WTC11 (cell line): ENCODE data around the gene RPEL1. TPM values are rescaled to one million over a fixed set of nuclear protein-coding genes. Genes with fewer than 3 reads are reported as not detected.
A peak's percentile ranks its signal among the peaks of the same experiment; 100 is the strongest.
"Not testable (repeated sequence)": the region's sequence is repeated elsewhere in the genome, so short reads cannot be mapped to it uniquely, and the experiment has no call there.

Experiments
- ATAC-seq: fragments of 200-7000 bp; cut with Tn5 transposase; 2 replicates; pipeline ENCODE4 v1.10.0; 2021; ENCODE audit warnings: mild to moderate bottlenecking, moderate library complexity
- CTCF ChIA-PET: fragments of 300-600 bp; sonication (Branson Sonifier 250); formaldehyde crosslinking; loops from one replicate; lab custom pipeline; 2021; ENCODE audit warnings: antibody characterized with exemption; lab: Charles Lee
- POLR2A ChIA-PET: fragments of 350-600 bp; sonication (Branson Sonifier 250); formaldehyde crosslinking; loops from one replicate; lab custom pipeline; 2021; ENCODE audit warnings: antibody characterized with exemption; lab: Charles Lee
- DNase-seq: peaks from one replicate; pipeline ENCODE4 v3.0.0; 2021; ENCODE audit warnings: low spot score
- H3K27ac Mint-ChIP-seq: 2 replicates; pipeline ENCODE4 v1.8.0; 2021; ENCODE audit warnings: mixed read lengths
- H3K27me3 Mint-ChIP-seq: 2 replicates; pipeline ENCODE4 v1.8.0; 2021; ENCODE audit warnings: low read depth, mild to moderate bottlenecking, moderate library complexity, mixed read lengths
- H3K36me3 Mint-ChIP-seq: 2 replicates; pipeline ENCODE4 v1.8.0; 2021; ENCODE audit warnings: mixed read lengths
- H3K4me1 Mint-ChIP-seq: 2 replicates; pipeline ENCODE4 v1.8.0; 2022; ENCODE audit warnings: mixed read lengths
- H3K4me3 Mint-ChIP-seq: 2 replicates; pipeline ENCODE4 v1.8.0; 2021; ENCODE audit warnings: mild to moderate bottlenecking, moderate library complexity, mixed read lengths
- H3K9me3 Mint-ChIP-seq: 2 replicates; pipeline ENCODE4 v1.8.0; 2021; ENCODE audit warnings: mixed read lengths
- CREB1 ChIP-seq: sonication (generic); formaldehyde crosslinking; IDR thresholded peaks from 2 replicates; pipeline ENCODE4 v1.8.0; 2023; ENCODE audit warnings: mild to moderate bottlenecking, missing genetic modification reagents
- ELF4 ChIP-seq: sonication (generic); formaldehyde crosslinking; IDR thresholded peaks from 2 replicates; pipeline ENCODE4 v1.8.1; 2022; ENCODE audit warnings: low read depth, mild to moderate bottlenecking, moderate library complexity, missing genetic modification reagents
- NR1H2 ChIP-seq: sonication (generic); formaldehyde crosslinking; IDR thresholded peaks from 2 replicates; pipeline ENCODE4 v1.9.0; 2021; ENCODE audit warnings: mild to moderate bottlenecking, moderate library complexity, missing genetic modification reagents
- PRDM15 ChIP-seq: sonication (generic); formaldehyde crosslinking; IDR thresholded peaks from 2 replicates; pipeline ENCODE4 v1.8.0; 2022; ENCODE audit warnings: missing genetic modification reagents
- SMAD4 ChIP-seq: sonication (generic); formaldehyde crosslinking; IDR thresholded peaks from 2 replicates; pipeline ENCODE4 v1.8.0; 2022; ENCODE audit warnings: mild to moderate bottlenecking, missing genetic modification reagents
- TEAD4 ChIP-seq: sonication (generic); formaldehyde crosslinking; IDR thresholded peaks from 2 replicates; pipeline ENCODE4 v1.8.0; 2022; ENCODE audit warnings: mild to moderate bottlenecking, missing genetic modification reagents
- USF2 ChIP-seq: sonication (generic); formaldehyde crosslinking; IDR thresholded peaks from 2 replicates; pipeline ENCODE4 v1.8.1; 2023; ENCODE audit warnings: mild to moderate bottlenecking, missing genetic modification reagents, moderate library complexity
- ZBTB43 ChIP-seq: sonication (generic); formaldehyde crosslinking; IDR thresholded peaks from 2 replicates; pipeline ENCODE4 v1.8.1; 2023; ENCODE audit warnings: mild to moderate bottlenecking, missing genetic modification reagents
- ZNF532 ChIP-seq: fragments of 250-450 bp; sonication (Bioruptor Pico); IDR thresholded peaks from 2 replicates; pipeline ENCODE4 v1.9.0; 2021; ENCODE audit warnings: mild to moderate bottlenecking, borderline replicate concordance
- total RNA-seq: library from RNA; stranded (reverse); gene quantifications from 3 replicates; pipeline ENCODE4 v1.2.3, GENCODE V29; 2021
- TF ChIP-seq, protein P1 (sequence below): sonication (generic); formaldehyde crosslinking; IDR thresholded peaks from 2 replicates; pipeline ENCODE4 v1.8.0; 2022; ENCODE audit warnings: mild to moderate bottlenecking, missing genetic modification reagents

The RPEL1 gene
- total RNA-seq, 1 experiment from 2014 or later: 0.09 TPM

GRCh38 chr10:103207643-103208042, 38.0 kb upstream of the RPEL1 start:
- CTCF ChIA-PET, H3K4me3 Mint-ChIP-seq, H3K27me3 Mint-ChIP-seq, DNase-seq, POLR2A ChIA-PET, ATAC-seq, H3K27ac Mint-ChIP-seq: not testable (repeated sequence)
- peaks cover 28% of the 10 kb centered on the region for H3K9me3 Mint-ChIP-seq
- H3K36me3 Mint-ChIP-seq: peaks cover 30% of the 10 kb centered on the region
- peaks cover 50% of the 10 kb centered on the region for H3K4me1 Mint-ChIP-seq

DNA sequence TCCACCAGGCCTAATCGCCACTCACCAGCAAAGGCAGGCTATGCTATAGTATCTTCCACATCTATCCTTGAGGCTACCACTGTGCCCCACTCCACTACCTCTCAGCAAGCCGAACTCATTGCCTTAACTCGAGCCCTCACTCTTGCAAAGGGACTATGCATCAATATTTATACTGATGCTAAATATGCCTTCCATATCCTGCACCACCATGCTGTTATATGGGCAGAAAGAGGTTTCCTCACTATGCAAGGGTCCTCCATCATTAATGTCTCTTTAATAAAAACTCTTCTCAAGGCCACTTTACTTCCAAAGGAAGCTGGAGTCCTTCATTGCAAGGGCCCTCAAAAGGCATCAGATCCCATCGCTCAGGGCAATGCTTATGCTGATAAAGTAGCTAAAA, 35.4 kb upstream of the RPEL1 start:
- peaks cover 40% of the 10 kb centered on the region for H3K9me3 Mint-ChIP-seq
- H3K4me3 Mint-ChIP-seq, CTCF ChIA-PET, DNase-seq, POLR2A ChIA-PET, ATAC-seq, H3K27me3 Mint-ChIP-seq, H3K27ac Mint-ChIP-seq: not testable (repeated sequence)
- H3K4me1 Mint-ChIP-seq: peaks cover 44% of the 10 kb centered on the region
- peaks cover 45% of the 10 kb centered on the region for H3K36me3 Mint-ChIP-seq

DNA sequence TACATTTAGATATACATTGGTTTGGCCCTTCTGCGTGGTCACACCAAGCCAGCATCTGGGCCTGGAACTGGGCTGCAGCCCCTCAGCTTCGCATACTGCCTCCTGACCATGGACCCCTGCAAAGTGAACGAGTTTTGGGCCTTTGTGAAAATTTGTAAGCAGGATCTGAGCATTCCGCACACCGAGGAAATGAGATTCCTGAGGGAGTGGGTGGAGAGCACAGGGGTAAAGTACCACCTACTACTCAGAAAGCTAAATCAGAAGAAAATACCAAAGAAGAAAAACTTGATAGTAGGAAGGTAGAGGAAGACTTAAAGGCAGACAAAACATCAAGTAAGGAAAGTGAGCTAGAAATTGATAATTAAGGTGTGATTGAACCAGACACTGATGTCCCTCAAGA, 30.1 kb upstream of the RPEL1 start:
- ATAC-seq: no peak
- POLR2A ChIA-PET: interaction anchor here (0.6 kb wide), 1 partner anchor 73 kb away, joined by 3 read pairs; no protein-coding TSS in a partner anchor
- Mint-ChIP-seq H3K4me1 (peaks cover 58% of the 10 kb centered on the region), H3K27ac (peak overlapping the region; percentile 68), H3K9me3 (peaks cover 39% of the 10 kb centered on the region), H3K27me3 (no peaks in the 10 kb centered on the region), H3K36me3 (peaks cover 47% of the 10 kb centered on the region), H3K4me3 (no peak overlapping the region)
- CTCF ChIA-PET: interaction anchor here (1.4 to 1.9 kb wide), 2 partner anchors 18 to 29 kb away, joined by 4 read pairs; no protein-coding TSS in a partner anchor
- no peak for DNase-seq
- TF ChIP-seq ELF4 (CRISPR knock-in tag) (no peak), ZBTB43 (CRISPR knock-in tag) (no peak), SMAD4 (CRISPR knock-in tag) (no peak), PRDM15 (CRISPR knock-in tag) (no peak)
- TF ChIP-seq, all 79 proteins: peak for 0

DNA sequence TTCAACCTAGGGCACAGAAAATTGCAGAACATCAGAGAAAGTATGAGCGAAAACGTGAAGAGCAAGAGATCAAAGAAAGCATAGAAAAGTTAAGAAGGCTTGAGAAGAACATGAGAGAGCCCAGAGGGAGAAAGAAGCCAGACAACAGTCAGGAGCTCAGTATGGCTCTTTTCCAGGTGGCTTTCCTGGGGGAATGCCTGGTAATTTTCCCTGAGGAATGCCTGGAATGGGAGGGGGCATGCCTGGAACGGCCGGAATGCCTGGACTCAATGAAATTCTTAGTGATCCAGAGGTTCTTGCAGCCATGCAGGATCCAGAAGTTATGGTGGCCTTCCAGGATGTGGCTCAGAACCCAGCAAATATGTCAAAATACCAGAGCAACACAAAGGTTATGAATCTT, 29.3 kb upstream of the RPEL1 start:
- Mint-ChIP-seq H3K9me3 (peaks cover 44% of the 10 kb centered on the region), H3K36me3 (peaks cover 50% of the 10 kb centered on the region), H3K4me1 (peaks cover 58% of the 10 kb centered on the region), H3K27ac (peak overlapping the region; percentile 90)
- TF ChIP-seq TEAD4: peak; percentile 29; the same call in 1 of the 2 replicates
- CTCF ChIA-PET: interaction anchor here (0.6 to 2.0 kb wide), 3 partner anchors 19 to 28 kb away, joined by 3 to 8 read pairs (median 4); no protein-coding TSS in a partner anchor
- not testable (repeated sequence) for H3K4me3 Mint-ChIP-seq, H3K27me3 Mint-ChIP-seq, ATAC-seq
- peak; percentile 44 for DNase-seq
- POLR2A ChIA-PET: interaction anchor here (0.5 to 0.7 kb wide), 2 partner anchors 24 to 213 kb away, joined by 3 to 4 read pairs; partner anchors contain the start of gene NT5C2

GRCh38 chr10:103224133-103224532, 21.6 kb upstream of the RPEL1 start:
- POLR2A ChIA-PET: no interaction called here
- TF ChIP-seq NR1H2 (CRISPR knock-in tag) (no peak), ZNF532 (no peak), USF2 (no peak), CREB1 (no peak)
- TF ChIP-seq, protein P1, sequence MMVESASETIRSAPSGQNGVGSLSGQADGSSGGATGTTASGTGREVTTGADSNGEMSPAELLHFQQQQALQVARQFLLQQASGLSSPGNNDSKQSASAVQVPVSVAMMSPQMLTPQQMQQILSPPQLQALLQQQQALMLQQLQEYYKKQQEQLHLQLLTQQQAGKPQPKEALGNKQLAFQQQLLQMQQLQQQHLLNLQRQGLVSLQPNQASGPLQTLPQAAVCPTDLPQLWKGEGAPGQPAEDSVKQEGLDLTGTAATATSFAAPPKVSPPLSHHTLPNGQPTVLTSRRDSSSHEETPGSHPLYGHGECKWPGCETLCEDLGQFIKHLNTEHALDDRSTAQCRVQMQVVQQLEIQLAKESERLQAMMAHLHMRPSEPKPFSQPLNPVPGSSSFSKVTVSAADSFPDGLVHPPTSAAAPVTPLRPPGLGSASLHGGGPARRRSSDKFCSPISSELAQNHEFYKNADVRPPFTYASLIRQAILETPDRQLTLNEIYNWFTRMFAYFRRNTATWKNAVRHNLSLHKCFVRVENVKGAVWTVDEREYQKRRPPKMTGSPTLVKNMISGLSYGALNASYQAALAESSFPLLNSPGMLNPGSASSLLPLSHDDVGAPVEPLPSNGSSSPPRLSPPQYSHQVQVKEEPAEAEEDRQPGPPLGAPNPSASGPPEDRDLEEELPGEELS (CRISPR knock-in tag): no peak
- TF ChIP-seq, all 79 proteins: peak for 0
- H3K36me3 Mint-ChIP-seq: peaks cover 33% of the 10 kb centered on the region
- peaks cover 8% of the 10 kb centered on the region; the same call in 1 of the 2 replicates for H3K27me3 Mint-ChIP-seq
- H3K4me1 Mint-ChIP-seq: peaks cover 7% of the 10 kb centered on the region
- ATAC-seq (no peak), DNase-seq (no peak)
- no peak overlapping the region for H3K27ac Mint-ChIP-seq
- peaks cover 39% of the 10 kb centered on the region for H3K9me3 Mint-ChIP-seq
- CTCF ChIA-PET: no interaction called here
- no peak overlapping the region for H3K4me3 Mint-ChIP-seq

DNA sequence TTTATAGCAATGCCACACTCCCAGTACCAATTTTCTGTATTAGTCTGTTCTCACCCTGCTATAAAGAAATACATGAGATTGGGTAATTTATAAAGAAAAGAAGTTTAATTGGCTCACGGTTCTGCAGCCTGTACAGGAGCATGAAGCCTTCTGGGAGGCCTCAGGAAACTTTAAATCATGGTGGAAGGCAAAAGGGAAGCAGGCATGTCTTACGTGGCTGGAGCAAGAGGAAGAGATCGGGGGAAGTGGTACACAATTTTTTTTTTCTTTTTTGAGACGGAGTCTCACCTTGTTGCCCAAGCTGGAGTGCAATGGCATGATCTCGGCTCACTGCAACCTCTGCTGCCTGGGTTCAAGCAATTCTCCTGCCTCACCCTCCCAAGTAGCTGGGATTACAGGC, 21.0 kb upstream of the RPEL1 start:
- H3K27me3 Mint-ChIP-seq, H3K27ac Mint-ChIP-seq, ATAC-seq, CTCF ChIA-PET, H3K4me3 Mint-ChIP-seq, H3K4me1 Mint-ChIP-seq, DNase-seq, POLR2A ChIA-PET: not testable (repeated sequence)
- peaks cover 32% of the 10 kb centered on the region for H3K36me3 Mint-ChIP-seq
- peaks cover 38% of the 10 kb centered on the region for H3K9me3 Mint-ChIP-seq
